ENCODE measurements around the gene AFF3. TPM values are rescaled to one million over a fixed set of nuclear protein-coding genes. Genes with fewer than 3 reads are reported as not detected.

AFF3 gene
- total and polyA plus RNA-seq, 2 donors (not counting 3 experiments of a cell fraction or from before 2014, with no cell fraction given) = 0.06 to 0.07 TPM

GRCh38 chr2:99545604-99546003 is 596.8 kb downstream of the AFF3 start:
- no peak overlapping the region for H2AFZ ChIP-seq (ENCODE audit: low read depth, low read length)
- H3K9me1 ChIP-seq (replicated peaks; ENCODE audit: control insufficient read depth, extremely low read depth, insufficient read depth, low read length) = no peaks in the 10 kb centered on the region
- ChIA-PET POLR2A (no interaction called here), CTCF (interaction anchor here (1.2 kb wide), 1 partner anchor 11 kb away, joined by 3 read pairs; no protein-coding TSS in a partner anchor)
- no peaks in the 10 kb centered on the region for H4K20me1 ChIP-seq (replicated peaks; ENCODE audit: control insufficient read depth, extremely low read depth, insufficient read depth, low read length)
- H3K36me3 ChIP-seq (ENCODE audit: control insufficient read depth in 2 of 2, extremely low read depth in 1 of 2, insufficient read depth in 2 of 2, low read length in 2 of 2) = no peaks in the 10 kb centered on the region
- no peak overlapping the region for H3K9ac ChIP-seq (replicated peaks; ENCODE audit: extremely low read depth, insufficient read depth, low read length)
- DNase-seq (ENCODE audit: low read depth, low spot score) = no peak
- H3K4me2 ChIP-seq (ENCODE audit: insufficient read depth, low read length) = no peak overlapping the region
- BruUV-seq (replicated peaks) = no TSS peak
- dilution Hi-C loops (cut with MboI; ENCODE audit: extremely low pct_ligation_motif_present, low sequenced_read_pairs) (no loop called here), intact Hi-C loops (cut with micrococcal nuclease) (no loop called here)
- peaks cover 2 to 6% of the 10 kb centered on the region in 2 experiments for H3K27me3 ChIP-seq (ENCODE audit: control insufficient read depth in 2 of 2, insufficient read depth in 2 of 2, low read length in 2 of 2)
- TF ChIP-seq MYC (IDR thresholded peaks at IDR 0.05; ENCODE audit: low read depth, low read length) = no peak
- no peak for TF ChIP-seq POLR2AphosphoS5 (IDR thresholded peaks at IDR 0.05; ENCODE audit: insufficient read depth, low read depth, low read length)
- TF ChIP-seq JUN (IDR thresholded peaks at IDR 0.05; ENCODE audit: borderline replicate concordance, insufficient read depth, insufficient read length, low read depth) = no peak
- TF ChIP-seq EZH2 (IDR thresholded peaks at IDR 0.05; ENCODE audit: borderline replicate concordance, low read depth, low read length, severe bottlenecking) = no peak
- no peak for TF ChIP-seq GATA2 (IDR thresholded peaks at IDR 0.05; ENCODE audit: insufficient read depth, insufficient read length, low read depth, low read length)
- no peak for TF ChIP-seq CTCF (IDR thresholded peaks at IDR 0.05; ENCODE audit: extremely low read depth in 1 of 2, insufficient read depth in 1 of 2, low read depth in 1 of 2, low read length in 2 of 2)
- no peak for TF ChIP-seq FOS (IDR thresholded peaks at IDR 0.05; ENCODE audit: borderline replicate concordance, insufficient read depth, low read length)
- TF ChIP-seq MAX (IDR thresholded peaks at IDR 0.05; ENCODE audit: insufficient read depth, insufficient read length) = no peak
- H3K79me2 ChIP-seq (ENCODE audit: control insufficient read depth, insufficient read depth, low read length) = no peaks in the 10 kb centered on the region
- H3K9me3 ChIP-seq (replicated peaks; ENCODE audit: control insufficient read depth, insufficient read depth, low read length) = no peaks in the 10 kb centered on the region
- H3K27ac ChIP-seq (ENCODE audit: insufficient read depth, low read depth, low read length) = no peak overlapping the region
- H3K4me3 ChIP-seq (replicated peaks in 1 of 3; ENCODE audit: insufficient read depth in 1 of 3, low read depth in 1 of 3, low read length in 3 of 3) = no peak overlapping the region
- no peaks in the 10 kb centered on the region for H3K4me1 ChIP-seq (ENCODE audit: control insufficient read depth, extremely low read depth, insufficient read depth, low read length)
- FAIRE-seq = no peak
